ENCODE data around the gene BTRC. TPM values are rescaled to one million over a fixed set of nuclear protein-coding genes. Genes with fewer than 3 reads are reported as not detected.
A peak's percentile ranks its signal among the peaks of the same experiment; 100 is the strongest.

The BTRC gene
- total and polyA plus RNA-seq, 4 donors: 3.1 to 16.4 (median 9.3) TPM

- 55 to 64% methylated on average over 6 of the region's 6 CpGs for WGBS, 2 donors
- peak in 1 of 3 donors; percentile 5 for DNase-seq
- H3K4me3 ChIP-seq: no peak overlapping the region
- no peaks in the 10 kb centered on the region for H3K36me3 ChIP-seq (ENCODE audit: control insufficient read depth in 4 of 4, insufficient read depth in 4 of 4, low read length in 4 of 4)
- peak overlapping the region in 1 of 2 donors; percentile 96 for H3K27ac ChIP-seq (ENCODE audit: low read depth in 1 of 2, low read length in 1 of 2)
- H3K4me1 ChIP-seq (ENCODE audit: control insufficient read depth in 5 of 5, insufficient read depth in 5 of 5, low read length in 5 of 5): peaks cover 0 to 14% (median 4%) of the 10 kb centered on the region in 5 donors
- H3K9me3 ChIP-seq (ENCODE audit: control insufficient read depth in 4 of 4, insufficient read depth in 3 of 4, low read length in 3 of 4): no peaks in the 10 kb centered on the region
- H3K9ac ChIP-seq (ENCODE audit: insufficient read depth in 1 of 2, low read length in 2 of 2): peak overlapping the region; percentile 65 to 95
- H3K27me3 ChIP-seq (ENCODE audit: control insufficient read depth in 3 of 3, insufficient read depth in 3 of 3, low read length in 2 of 3): no peaks in the 10 kb centered on the region
- TF ChIP-seq CTCF (IDR thresholded peaks at IDR 0.05; ENCODE audit: control extremely low read depth, extremely low read depth): no peak
- no peak for ATAC-seq (ENCODE audit: insufficient read depth, low FRiP score)
Measured at GRCh38 chr10:101355072-101355706, 1.2 kb downstream of the BTRC start.

DNA sequence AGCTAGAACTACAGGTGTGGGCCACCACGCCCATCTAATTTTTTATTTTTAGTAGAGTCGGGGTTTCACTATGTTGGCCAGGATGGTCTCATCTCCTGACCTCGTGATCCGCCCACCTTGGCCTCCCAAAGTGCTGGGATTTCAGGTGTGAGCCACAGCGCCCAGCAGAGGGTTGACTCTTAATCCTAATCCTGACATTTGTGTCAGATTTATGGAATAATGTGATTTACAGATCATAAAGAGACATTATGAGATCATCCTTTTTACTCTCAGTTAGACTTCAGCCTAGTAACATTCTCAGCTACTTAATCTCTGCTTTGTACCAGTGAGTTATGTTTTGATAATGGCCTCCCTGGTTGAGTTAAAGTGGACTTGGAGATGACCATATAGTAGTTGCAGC lies 2.2 kb downstream of the BTRC start:
- Histone ChIP-seq H3K36me3 (ENCODE audit: control insufficient read depth in 4 of 4, insufficient read depth in 4 of 4, low read length in 4 of 4) (no peaks in the 10 kb centered on the region), H3K27me3 (ENCODE audit: control insufficient read depth in 3 of 3, insufficient read depth in 3 of 3, low read length in 2 of 3) (no peaks in the 10 kb centered on the region), H3K9ac (ENCODE audit: insufficient read depth in 1 of 2, low read length in 2 of 2) (no peak overlapping the region), H3K27ac (ENCODE audit: low read depth in 1 of 2, low read length in 1 of 2) (no peak overlapping the region), H3K4me1 (ENCODE audit: control insufficient read depth in 5 of 5, insufficient read depth in 5 of 5, low read length in 5 of 5) (peaks cover 0 to 14% (median 4%) of the 10 kb centered on the region in 5 donors), H3K4me3 (no peak overlapping the region), H3K9me3 (ENCODE audit: control insufficient read depth in 4 of 4, insufficient read depth in 3 of 4, low read length in 3 of 4) (no peaks in the 10 kb centered on the region)
- no peak for DNase-seq
- no peak for TF ChIP-seq CTCF (IDR thresholded peaks at IDR 0.05; ENCODE audit: control extremely low read depth, extremely low read depth)
- WGBS, 2 donors: 99% methylated on average over 5 of the region's 5 CpGs
- ATAC-seq (ENCODE audit: insufficient read depth, low FRiP score): no peak

GRCh38 chr10:101357958-101358357 lies 4.0 kb downstream of the BTRC start:
- Histone ChIP-seq H3K27me3 (ENCODE audit: control insufficient read depth in 3 of 3, insufficient read depth in 3 of 3, low read length in 2 of 3) (no peaks in the 10 kb centered on the region), H3K4me1 (ENCODE audit: control insufficient read depth in 5 of 5, insufficient read depth in 5 of 5, low read length in 5 of 5) (peaks cover 0 to 14% (median 4%) of the 10 kb centered on the region in 5 donors), H3K9me3 (ENCODE audit: control insufficient read depth in 4 of 4, insufficient read depth in 3 of 4, low read length in 3 of 4) (no peaks in the 10 kb centered on the region), H3K27ac (ENCODE audit: low read depth in 1 of 2, low read length in 1 of 2) (no peak overlapping the region), H3K9ac (ENCODE audit: insufficient read depth in 1 of 2, low read length in 2 of 2) (no peak overlapping the region), H3K36me3 (ENCODE audit: control insufficient read depth in 4 of 4, insufficient read depth in 4 of 4, low read length in 4 of 4) (no peaks in the 10 kb centered on the region), H3K4me3 (no peak overlapping the region)
- ATAC-seq (ENCODE audit: insufficient read depth, low FRiP score): no peak
- no peak for DNase-seq
- no peak for TF ChIP-seq CTCF (IDR thresholded peaks at IDR 0.05; ENCODE audit: control extremely low read depth, extremely low read depth)
- WGBS, 2 donors: 79 to 81% methylated on average over 4 of the region's 4 CpGs

Measured in lung (tissue), 12 donors.